GM12878 (cell line): Measurements from ENCODE around the gene KLHDC2.

Experiments used
- CTCF ChIP-seq, 3 experiments: IDR thresholded peaks in 2 of 3; conservative IDR thresholded peaks in 1 of 3; 2 replicates each; pipeline ENCODE4 v1.5.1; 2011; ENCODE audit warnings: low read depth in 3 of 3, low read length in 3 of 3, mild to moderate bottlenecking in 3 of 3, control low read depth in 2 of 3, moderate library complexity in 2 of 3, inconsistent platforms in 1 of 3, mixed read lengths in 1 of 3; ENCODE audit not compliant: control insufficient read depth in 2 of 3, insufficient read depth in 1 of 3; ENCODE audit errors: extremely low read depth in 1 of 3
- EGR1 ChIP-seq, 2 experiments: IDR thresholded peaks; 1 replicate in 1 of 2; 2 replicates in 1 of 2; pipeline ENCODE4 v1.6.1; 2011 to 2012; ENCODE audit warnings: low read depth in 2 of 2, low read length in 2 of 2, borderline replicate concordance in 1 of 2, mild to moderate bottlenecking in 1 of 2, moderate library complexity in 1 of 2
- HDAC6 ChIP-seq: fragments of 200-600 bp; sonication (generic); IDR thresholded peaks from one replicate; pipeline ENCODE4 v1.8.0; 2017; ENCODE audit warnings: antibody characterized with exemption; ENCODE audit not compliant: unreplicated experiment
- MTA2 ChIP-seq: fragments of 450-650 bp; IDR thresholded peaks from 2 replicates; pipeline ENCODE4 v1.6.1; 2016; ENCODE audit warnings: low read depth, mild to moderate bottlenecking, moderate library complexity
- RBBP5 ChIP-seq: fragments of 200-600 bp; sonication (generic); conservative IDR thresholded peaks from 2 replicates; pipeline ENCODE4 v1.6.1; 2016
- REST ChIP-seq: IDR thresholded peaks from 2 replicates; pipeline ENCODE4 v1.6.1; 2012; ENCODE audit warnings: mild to moderate bottlenecking, low read depth, low read length
- SP1 ChIP-seq: IDR thresholded peaks from one replicate; pipeline ENCODE4 v1.6.1; 2011; ENCODE audit warnings: low read depth, low read length
- USF1 ChIP-seq: IDR thresholded peaks from 2 replicates; pipeline ENCODE4 v1.6.1; 2011; ENCODE audit warnings: borderline replicate concordance, low read depth, mild to moderate bottlenecking, moderate library complexity, mixed read lengths, low read length; ENCODE audit not compliant: insufficient read depth; ENCODE audit errors: extremely low read length
- YBX1 ChIP-seq: fragments of 450-650 bp; IDR thresholded peaks from 2 replicates; pipeline ENCODE4 v1.6.1; 2016; ENCODE audit warnings: antibody characterized with exemption
- TF ChIP-seq, protein P1 (sequence below): fragments of 450-650 bp; IDR thresholded peaks from 2 replicates; pipeline ENCODE4 v1.6.1; 2017; ENCODE audit warnings: mild to moderate bottlenecking, moderate library complexity

DNA sequence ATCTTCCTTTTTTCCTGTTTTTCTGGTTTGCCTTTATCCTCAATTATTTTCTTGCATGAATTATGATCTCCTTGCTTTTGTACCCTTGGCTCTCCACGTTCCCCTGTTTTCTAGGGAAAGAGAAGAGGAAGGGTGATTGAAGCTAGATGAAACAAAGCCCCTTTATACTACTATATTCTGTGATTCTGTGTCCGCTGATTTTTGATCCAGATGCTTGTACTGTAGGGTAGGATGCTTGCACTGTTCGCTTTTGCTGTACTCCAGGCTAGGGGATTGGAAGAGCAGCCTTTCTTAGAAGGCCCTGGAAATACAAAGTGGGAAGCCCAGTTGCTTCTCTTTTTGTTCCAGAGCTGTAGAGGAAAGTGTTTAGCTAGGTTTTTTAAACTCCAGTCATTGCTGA lies 35.1 kb upstream of the KLHDC2 start:
- no peak for TF ChIP-seq CTCF (IDR thresholded peaks at IDR 0.05 in 2 of 3, conservative IDR thresholded peaks at IDR 0.05 in 1 of 3; ENCODE audit: control insufficient read depth in 2 of 3, extremely low read depth in 1 of 3, insufficient read depth in 1 of 3, low read depth in 3 of 3, low read length in 3 of 3)
- TF ChIP-seq HDAC6, result no peak
- no peak for TF ChIP-seq SP1
- TF ChIP-seq MTA2, result no peak
- TF ChIP-seq, protein P1, sequence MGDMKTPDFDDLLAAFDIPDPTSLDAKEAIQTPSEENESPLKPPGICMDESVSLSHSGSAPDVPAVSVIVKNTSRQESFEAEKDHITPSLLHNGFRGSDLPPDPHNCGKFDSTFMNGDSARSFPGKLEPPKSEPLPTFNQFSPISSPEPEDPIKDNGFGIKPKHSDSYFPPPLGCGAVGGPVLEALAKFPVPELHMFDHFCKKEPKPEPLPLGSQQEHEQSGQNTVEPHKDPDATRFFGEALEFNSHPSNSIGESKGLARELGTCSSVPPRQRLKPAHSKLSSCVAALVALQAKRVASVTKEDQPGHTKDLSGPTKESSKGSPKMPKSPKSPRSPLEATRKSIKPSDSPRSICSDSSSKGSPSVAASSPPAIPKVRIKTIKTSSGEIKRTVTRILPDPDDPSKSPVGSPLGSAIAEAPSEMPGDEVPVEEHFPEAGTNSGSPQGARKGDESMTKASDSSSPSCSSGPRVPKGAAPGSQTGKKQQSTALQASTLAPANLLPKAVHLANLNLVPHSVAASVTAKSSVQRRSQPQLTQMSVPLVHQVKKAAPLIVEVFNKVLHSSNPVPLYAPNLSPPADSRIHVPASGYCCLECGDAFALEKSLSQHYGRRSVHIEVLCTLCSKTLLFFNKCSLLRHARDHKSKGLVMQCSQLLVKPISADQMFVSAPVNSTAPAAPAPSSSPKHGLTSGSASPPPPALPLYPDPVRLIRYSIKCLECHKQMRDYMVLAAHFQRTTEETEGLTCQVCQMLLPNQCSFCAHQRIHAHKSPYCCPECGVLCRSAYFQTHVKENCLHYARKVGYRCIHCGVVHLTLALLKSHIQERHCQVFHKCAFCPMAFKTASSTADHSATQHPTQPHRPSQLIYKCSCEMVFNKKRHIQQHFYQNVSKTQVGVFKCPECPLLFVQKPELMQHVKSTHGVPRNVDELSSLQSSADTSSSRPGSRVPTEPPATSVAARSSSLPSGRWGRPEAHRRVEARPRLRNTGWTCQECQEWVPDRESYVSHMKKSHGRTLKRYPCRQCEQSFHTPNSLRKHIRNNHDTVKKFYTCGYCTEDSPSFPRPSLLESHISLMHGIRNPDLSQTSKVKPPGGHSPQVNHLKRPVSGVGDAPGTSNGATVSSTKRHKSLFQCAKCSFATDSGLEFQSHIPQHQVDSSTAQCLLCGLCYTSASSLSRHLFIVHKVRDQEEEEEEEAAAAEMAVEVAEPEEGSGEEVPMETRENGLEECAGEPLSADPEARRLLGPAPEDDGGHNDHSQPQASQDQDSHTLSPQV, result no peak
- no peak for TF ChIP-seq REST
- TF ChIP-seq RBBP5, result no peak
- TF ChIP-seq USF1, result no peak
- no peak for TF ChIP-seq EGR1 (IDR thresholded peaks at IDR 0.05; ENCODE audit: borderline replicate concordance in 1 of 2, low read depth in 2 of 2, low read length in 2 of 2)
- TF ChIP-seq YBX1, result no peak
